GM18511 (cell line): ENCODE measurements around the gene TGM2.

ENCODE experiments used
- ATAC-seq: cut with Tn5 transposase; IDR thresholded peaks from one replicate; pipeline ENCODE4 v1.9.1; 2021; ENCODE audit warnings: mild to moderate bottlenecking, moderate library complexity; ENCODE audit not compliant: unreplicated experiment

TGM2 gene

GRCh38 chr20:38162878-38163875 is 1.9 kb downstream of the TGM2 start:
- no peak for ATAC-seq

- ATAC-seq, result no peak
These were observed 2.9 kb downstream of the TGM2 start for GRCh38 chr20:38162149-38162548.

GRCh38 chr20:38161412-38161774 is 3.7 kb downstream of the TGM2 start:
- ATAC-seq, result no peak

DNA sequence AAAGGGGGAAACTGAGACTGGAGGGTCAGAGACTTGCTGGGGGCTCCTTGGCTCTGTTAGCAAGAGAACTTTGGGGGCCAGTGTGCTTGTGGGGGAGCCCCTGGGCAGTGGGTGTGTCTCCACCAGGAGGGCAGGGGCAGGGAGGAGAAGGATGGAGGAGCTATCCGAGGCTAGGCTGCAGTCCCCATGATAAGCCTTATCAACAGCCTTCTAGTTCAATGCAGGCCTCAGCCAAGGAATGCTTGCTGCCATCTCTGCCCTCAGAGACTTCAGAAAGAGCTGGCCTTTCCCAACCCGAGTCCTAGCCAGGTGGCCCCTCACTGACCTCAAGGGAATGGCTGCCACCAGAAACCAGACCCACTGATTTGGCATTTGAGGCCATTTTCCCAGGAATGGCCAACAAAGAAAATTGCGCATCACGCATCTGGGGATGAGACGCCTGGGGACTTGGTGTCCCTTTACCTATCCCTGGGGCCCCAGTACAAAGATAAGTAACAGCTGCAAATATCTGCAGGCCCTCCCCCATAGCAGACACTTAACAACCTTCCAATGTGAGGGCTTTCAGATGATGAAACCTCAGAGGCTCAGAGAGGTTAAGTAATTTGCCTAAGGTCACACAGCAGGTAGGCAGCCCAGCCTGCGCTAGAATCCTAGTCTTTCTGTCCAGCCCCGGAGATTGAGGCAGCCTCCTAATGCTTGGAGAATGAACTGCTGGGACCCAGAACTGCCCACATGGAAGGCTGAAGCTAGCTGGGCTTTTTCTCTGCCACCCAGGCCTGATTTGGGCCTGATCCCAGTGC is 4.9 kb downstream of the TGM2 start:
- no peak for ATAC-seq

GRCh38 chr20:38159566-38159956 is 5.5 kb downstream of the TGM2 start:
- no peak for ATAC-seq

GRCh38 chr20:38158701-38159351 is 6.2 kb downstream of the TGM2 start:
- no peak for ATAC-seq

- ATAC-seq, result no peak
These were observed 7.2 kb downstream of the TGM2 start for GRCh38 chr20:38157635-38158495.

GRCh38 chr20:38156888-38157634 is 8.0 kb downstream of the TGM2 start:
- no peak for ATAC-seq

GRCh38 chr20:38156280-38156679 is 8.8 kb downstream of the TGM2 start:
- ATAC-seq, result no peak

DNA sequence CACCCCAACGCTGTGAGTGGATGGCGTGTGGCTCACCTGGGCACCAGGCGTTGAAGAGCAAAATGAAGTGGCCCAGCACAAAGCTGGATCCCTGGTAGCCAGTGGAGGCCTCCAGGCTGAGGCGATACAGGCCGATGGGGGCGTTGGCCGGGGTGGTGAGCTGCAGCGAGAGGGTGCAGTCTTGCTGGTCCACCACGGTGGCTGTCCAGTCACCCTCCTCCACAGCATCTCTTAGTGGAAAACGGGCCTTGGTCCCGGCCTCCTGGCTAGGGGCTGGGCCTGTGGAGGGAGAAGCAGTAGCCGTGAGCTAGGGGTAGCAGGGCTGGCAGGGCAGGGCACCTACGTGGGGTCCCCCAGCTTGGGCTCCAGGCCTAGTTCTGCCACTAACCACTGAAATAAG is 9.3 kb downstream of the TGM2 start:
- ATAC-seq, result no peak

DNA sequence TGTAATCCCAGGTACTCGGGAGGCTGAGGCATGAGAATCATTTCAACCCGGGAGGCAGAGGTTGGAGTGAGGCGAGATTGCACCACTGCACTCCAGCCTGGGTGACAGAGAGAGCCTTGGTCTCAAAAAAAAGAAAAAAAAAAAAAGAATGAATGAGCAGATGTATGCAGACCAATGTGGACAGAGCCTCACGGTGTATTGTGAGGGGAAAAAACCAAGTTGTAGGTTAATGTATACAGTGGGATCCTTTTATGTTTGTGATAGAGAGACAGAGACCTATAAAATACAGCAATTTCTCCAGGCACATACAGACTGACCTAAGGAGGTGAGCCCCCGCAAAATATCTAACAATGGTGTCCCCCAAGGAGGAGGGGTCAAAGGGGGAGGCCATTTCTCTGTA is 11.7 kb downstream of the TGM2 start:
- ATAC-seq, result no peak

DNA sequence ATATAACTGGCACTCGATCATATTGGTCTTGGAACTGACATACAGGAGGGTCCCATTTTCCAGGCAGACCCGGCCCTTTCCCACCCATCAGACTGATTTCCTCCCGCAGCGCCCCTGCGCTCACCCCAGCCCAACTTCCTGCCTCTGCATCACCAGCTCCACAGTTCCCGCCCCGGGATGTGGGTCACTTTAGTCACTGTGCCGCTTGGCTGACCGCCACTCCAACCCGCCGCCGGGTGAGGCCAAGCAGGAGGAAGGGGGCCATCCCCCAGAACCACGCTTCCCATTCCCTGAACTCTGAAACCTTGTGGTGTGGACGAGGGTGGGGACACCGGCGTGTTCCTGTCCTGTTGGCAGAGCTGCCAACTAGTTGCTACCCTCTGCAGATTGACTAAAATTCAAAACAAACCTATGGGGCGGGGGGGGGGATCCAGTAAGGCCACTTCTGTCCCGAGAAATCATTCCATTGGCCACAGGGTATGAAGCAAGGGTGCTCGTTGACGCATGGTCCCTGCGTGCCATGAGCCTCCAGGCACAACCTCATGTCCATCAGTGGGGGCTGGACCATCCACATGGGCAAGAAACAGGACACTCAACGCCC is 12.3 kb downstream of the TGM2 start:
- ATAC-seq, result peak; percentile 56

DNA sequence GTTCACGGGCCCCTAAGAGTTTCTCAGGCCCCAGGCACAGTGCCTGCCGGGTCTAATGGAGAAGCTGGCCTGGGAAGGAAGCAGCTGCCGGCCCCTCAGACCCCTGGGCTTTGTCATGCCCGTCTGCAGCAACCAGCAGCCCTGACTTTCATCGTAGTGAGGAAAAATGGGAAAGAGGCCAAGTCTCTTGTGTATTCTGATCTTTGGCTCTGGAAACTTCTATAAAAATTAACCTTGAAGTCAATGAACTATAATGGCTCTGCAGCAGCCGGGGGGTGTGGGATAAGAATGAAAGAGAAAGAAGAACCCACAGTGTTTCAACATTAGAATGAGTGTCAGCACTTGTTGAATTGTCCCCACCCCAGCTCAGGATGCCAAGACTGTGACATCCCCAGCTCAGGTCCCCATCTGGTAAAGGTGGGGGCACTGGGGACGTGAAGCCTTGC is 12.9 kb downstream of the TGM2 start:
- ATAC-seq, result peak; percentile 79

DNA sequence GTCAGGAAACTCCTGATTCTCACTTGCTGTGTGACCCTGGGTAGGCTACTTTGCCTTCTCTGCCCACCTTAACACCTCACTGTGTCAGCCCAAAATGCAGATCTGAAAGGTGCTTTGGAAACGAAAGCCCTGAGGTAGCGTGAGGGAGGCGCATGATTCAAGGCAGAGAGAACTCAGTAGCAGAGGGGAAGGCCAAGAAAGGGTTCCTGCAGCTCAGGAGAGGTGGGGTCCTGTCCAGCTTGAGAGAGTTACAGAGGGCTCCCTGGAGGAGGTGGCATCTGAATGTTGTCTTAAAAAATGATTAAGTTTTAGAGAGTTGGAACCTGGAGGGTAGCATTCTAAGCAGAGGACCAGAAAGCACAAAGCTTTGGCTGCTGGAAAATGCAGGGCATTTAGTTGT is 13.6 kb downstream of the TGM2 start:
- ATAC-seq, result no peak

- ATAC-seq, result no peak
These were observed 14.5 kb downstream of the TGM2 start for GRCh38 chr20:38150335-38151170.

GRCh38 chr20:38148328-38149102 is 16.6 kb downstream of the TGM2 start:
- ATAC-seq, result no peak

DNA sequence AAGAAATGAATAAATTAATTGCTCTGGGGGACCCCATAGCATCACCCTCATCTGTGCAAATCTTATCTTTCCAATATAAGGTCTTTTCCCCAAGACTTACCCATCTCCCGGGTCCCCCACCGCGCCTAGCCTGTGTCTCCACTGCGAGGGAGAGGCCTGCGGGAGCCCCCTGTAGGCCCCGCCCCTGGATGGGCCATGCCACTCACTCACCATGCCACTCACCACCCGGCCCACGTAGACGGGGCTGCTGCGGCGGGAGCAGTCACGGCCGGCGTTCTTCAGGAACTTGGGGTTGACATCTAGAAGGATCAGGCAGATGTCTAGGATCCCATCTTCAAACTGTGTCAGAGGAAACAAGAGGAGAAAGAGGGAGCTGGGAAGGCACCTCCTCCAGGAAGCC is 17.3 kb downstream of the TGM2 start:
- ATAC-seq, result no peak

DNA sequence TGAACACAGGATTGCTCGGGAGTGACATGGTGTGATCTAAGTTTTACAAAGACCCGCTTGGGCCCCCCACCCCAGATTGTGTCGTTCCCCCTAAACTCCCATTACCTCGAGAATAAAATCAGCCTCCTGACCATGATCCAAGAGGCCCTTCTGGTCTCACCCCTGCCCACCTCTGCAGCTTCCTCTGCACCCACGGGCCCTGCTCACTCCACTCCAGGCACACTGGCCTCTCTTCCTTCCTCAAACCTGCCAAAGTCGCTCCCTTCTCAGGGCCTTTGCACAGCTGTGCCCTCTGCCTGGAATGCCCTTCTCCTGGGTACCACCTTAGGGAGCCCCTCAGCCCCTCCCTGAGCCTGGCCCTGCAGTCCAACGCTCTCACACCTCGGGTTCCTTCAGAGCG is 17.9 kb downstream of the TGM2 start:
- no peak for ATAC-seq
